Bronchial epithelial cell (primary cell): ENCODE results near the gene RCAN2. TPM values are rescaled to one million over a fixed set of nuclear protein-coding genes. Genes with fewer than 3 reads are reported as not detected.

Experiments
- DNase-seq: peaks from one replicate; pipeline ENCODE4 v3.0.0-alpha.2; 2010; ENCODE audit warnings: low read depth
- FAIRE-seq: peaks from 2 replicates; lab custom pipeline; 2011; peaks lifted over from hg19 to GRCh38; lab: Jason Lieb, UNC
- H3K27me3 ChIP-seq: 2 replicates; pipeline ENCODE4 v1.5.1; 2011; ENCODE audit warnings: low read length; ENCODE audit not compliant: control insufficient read depth, insufficient read depth
- H3K36me3 ChIP-seq: 2 replicates; pipeline ENCODE4 v1.5.1; 2011; ENCODE audit warnings: low read length; ENCODE audit not compliant: control insufficient read depth, insufficient read depth
- H3K4me3 ChIP-seq: 2 replicates; pipeline ENCODE4 v1.5.1; 2011; ENCODE audit warnings: mild to moderate bottlenecking, low read depth, low read length, control low read depth
- total RNA-seq: library from RNA; depleted of rRNA; stranded (reverse); fragments of >200 nt; gene quantifications from 2 replicates; pipeline ENCODE4 v1.2.1, GENCODE V29; 2014
- TF ChIP-seq, protein P1 (sequence below): IDR thresholded peaks from 2 replicates; pipeline ENCODE4 v1.5.1; 2011; ENCODE audit warnings: mild to moderate bottlenecking, moderate library complexity, low read length, control low read depth, inconsistent platforms; ENCODE audit not compliant: insufficient read depth, severe bottlenecking

Gene RCAN2
- total RNA-seq, 1 donor from 2014 or later: under 0.01 TPM

DNA sequence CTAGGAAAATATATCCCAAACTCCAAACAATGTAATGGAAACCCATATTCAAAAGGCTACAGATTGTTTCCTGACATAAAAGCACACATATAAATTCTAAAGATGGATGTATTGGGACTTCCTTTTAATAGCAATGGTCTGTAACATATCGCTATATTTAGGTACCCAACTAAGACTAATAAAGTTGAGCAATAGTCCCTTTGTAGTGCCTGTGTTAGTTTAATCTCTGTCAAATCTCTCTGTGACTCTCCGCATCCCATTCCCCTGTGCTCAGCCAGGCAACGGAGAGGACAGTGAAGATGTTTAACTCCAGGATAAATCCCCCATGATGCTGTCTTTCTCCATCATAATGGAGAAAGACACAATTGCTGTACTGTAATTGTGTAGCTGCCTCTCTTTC, 19.0 kb downstream of the RCAN2 start:
- no peaks in the 10 kb centered on the region for H3K27me3 ChIP-seq
- TF ChIP-seq, protein P1, sequence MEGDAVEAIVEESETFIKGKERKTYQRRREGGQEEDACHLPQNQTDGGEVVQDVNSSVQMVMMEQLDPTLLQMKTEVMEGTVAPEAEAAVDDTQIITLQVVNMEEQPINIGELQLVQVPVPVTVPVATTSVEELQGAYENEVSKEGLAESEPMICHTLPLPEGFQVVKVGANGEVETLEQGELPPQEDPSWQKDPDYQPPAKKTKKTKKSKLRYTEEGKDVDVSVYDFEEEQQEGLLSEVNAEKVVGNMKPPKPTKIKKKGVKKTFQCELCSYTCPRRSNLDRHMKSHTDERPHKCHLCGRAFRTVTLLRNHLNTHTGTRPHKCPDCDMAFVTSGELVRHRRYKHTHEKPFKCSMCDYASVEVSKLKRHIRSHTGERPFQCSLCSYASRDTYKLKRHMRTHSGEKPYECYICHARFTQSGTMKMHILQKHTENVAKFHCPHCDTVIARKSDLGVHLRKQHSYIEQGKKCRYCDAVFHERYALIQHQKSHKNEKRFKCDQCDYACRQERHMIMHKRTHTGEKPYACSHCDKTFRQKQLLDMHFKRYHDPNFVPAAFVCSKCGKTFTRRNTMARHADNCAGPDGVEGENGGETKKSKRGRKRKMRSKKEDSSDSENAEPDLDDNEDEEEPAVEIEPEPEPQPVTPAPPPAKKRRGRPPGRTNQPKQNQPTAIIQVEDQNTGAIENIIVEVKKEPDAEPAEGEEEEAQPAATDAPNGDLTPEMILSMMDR: no peak
- no peak overlapping the region for H3K4me3 ChIP-seq
- DNase-seq: no peak
- H3K36me3 ChIP-seq: no peaks in the 10 kb centered on the region
- FAIRE-seq: no peak

DNA sequence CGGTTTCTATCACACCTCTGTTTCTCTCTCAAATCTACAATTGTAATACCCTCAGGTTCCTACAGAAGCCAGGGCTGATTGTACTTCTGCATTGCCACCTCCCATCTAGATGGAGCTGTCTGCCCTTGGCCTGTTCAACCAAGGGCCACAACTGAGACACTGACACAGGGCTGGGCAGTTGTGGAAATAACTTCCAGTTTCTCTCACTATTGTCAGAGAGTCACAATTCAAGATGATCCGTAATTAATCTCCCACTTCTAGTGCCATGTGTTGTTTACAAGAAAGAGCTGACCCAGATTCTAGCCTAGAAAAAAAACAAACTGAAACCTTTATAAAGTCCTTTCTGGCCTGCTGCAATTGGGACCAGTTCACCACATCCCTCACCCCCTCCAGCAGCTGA, 22.2 kb downstream of the RCAN2 start:
- TF ChIP-seq, protein P1: no peak
- no peak for FAIRE-seq
- DNase-seq: no peak
- H3K27me3 ChIP-seq: no peaks in the 10 kb centered on the region
- no peaks in the 10 kb centered on the region for H3K36me3 ChIP-seq
- H3K4me3 ChIP-seq: no peak overlapping the region

DNA sequence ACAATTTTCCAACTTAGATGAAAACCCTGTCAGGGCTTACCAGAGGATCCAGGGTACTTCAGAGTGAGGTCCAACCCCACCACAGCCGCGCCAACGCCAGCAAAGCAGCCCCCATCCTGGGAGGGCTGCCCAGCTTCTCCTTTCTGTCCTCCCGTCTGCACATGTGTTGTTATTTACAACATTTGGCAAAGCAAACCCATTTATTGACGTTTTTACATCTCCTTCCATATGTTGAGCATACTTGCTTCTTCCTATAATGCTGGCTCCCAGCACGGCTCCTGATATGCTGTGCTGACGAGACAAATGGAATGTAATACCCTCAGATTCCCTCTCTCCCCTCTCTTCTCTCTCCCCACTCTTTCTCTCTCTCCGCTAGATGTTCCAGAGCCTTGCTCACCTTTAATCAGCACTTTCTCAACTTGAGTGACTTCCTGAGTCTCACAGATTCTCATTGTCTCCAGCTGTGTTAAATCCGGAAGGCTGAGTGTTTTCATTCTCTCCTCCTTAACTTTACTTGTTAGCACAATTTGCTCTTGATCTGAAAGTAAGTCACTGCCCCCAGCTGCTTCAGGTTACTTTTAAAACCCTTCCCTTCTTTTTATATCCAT, 22.7 kb downstream of the RCAN2 start:
- TF ChIP-seq, protein P1: no peak
- DNase-seq (no peak), FAIRE-seq (no peak)
- no peaks in the 10 kb centered on the region for H3K27me3 ChIP-seq
- no peaks in the 10 kb centered on the region for H3K36me3 ChIP-seq
- H3K4me3 ChIP-seq: no peak overlapping the region

DNA sequence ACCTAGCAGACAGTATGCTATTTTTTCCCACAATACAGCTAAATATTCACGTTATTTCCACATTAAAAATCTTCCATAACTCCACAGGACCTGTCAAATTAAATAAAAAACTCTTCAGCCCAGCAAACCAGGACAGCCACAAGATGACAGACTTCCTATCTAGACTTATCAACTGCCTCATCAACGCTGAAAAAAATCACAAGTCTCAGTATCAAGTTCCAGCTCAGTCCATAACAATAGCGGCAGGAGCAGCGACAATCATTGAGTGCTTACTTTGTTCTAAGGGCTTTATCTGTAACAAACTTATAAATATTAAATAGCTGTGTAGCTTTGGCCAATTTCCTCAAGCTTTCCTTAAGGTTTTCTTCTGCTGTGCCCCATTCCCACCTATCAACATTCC, 24.7 kb downstream of the RCAN2 start:
- Histone ChIP-seq H3K27me3 (no peaks in the 10 kb centered on the region), H3K36me3 (no peaks in the 10 kb centered on the region), H3K4me3 (no peak overlapping the region)
- FAIRE-seq (no peak), DNase-seq (no peak)
- TF ChIP-seq, protein P1: no peak

DNA sequence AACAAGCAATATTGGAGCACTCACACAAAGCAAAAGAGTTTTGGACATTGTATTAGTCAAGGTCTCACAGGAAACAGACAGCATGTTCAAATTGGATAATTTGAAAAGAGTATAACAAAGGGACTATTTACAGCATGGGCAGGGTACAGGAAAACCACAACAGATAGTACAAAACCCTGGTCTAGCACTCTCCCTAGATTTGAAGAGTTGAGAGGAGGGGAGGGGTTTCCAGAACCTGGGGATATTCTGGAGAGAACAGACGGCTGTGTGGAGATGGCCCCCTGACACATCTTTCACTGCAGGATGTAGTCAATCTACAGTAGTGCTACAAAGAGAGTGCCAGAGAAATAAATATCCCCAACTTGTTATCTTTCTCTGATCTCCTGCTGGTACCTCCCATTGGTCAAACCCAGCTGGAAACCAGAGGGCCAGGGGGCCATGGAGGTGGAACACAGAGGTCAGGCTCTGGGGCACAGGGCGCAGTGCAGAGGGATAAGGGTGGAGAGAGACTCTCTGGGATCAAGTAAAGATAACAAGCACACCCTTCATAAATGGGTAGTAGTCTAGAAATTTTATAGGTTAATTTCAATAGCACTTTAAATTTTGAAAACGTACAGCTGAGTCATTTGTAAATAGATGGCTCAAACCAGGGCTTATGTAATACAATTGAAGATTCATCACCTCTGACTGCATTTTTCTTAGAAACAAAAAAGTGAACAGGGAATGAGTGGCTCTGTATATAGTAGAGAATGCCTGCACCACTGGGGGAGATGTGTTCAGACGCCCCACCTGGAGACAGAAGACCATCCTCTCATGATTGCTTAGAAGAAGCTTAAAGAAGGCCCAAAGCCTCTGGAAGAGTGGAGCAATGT, 25.7 kb downstream of the RCAN2 start:
- FAIRE-seq (no peak), DNase-seq (peak; percentile 33)
- TF ChIP-seq, protein P1: no peak
- no peak overlapping the region for H3K4me3 ChIP-seq
- H3K36me3 ChIP-seq: no peaks in the 10 kb centered on the region
- no peaks in the 10 kb centered on the region for H3K27me3 ChIP-seq
